T-helper 2 cell treated with Interferon-gamma antibody and Interleukin-4, amounts not matched to agents 5 μg/mL and 100 μg/mL, for 36 hours (primary cell): ENCODE data around the gene RPS19BP1.

Experiments used
- DNase-seq: peaks from one replicate; pipeline ENCODE4 v3.0.0; 2021; ENCODE audit warnings: low spot score
- H3K27ac Mint-ChIP-seq: one replicate; pipeline ENCODE4 v1.8.0; 2021; ENCODE audit warnings: mild to moderate bottlenecking, mixed read lengths
- H3K27me3 Mint-ChIP-seq: one replicate; pipeline ENCODE4 v1.8.0; 2021; ENCODE audit warnings: low read depth, mixed read lengths
- H3K36me3 Mint-ChIP-seq: one replicate; pipeline ENCODE4 v1.8.0; 2021; ENCODE audit warnings: low read depth, mixed read lengths
- H3K4me1 Mint-ChIP-seq: one replicate; pipeline ENCODE4 v1.8.0; 2021; ENCODE audit warnings: low read depth, mixed read lengths
- H3K4me3 Mint-ChIP-seq: one replicate; pipeline ENCODE4 v1.8.0; 2022; ENCODE audit warnings: mild to moderate bottlenecking, moderate library complexity, mixed read lengths
- H3K9me3 Mint-ChIP-seq: one replicate; pipeline ENCODE4 v1.8.0; 2021; ENCODE audit warnings: mixed read lengths

Gene RPS19BP1

DNA sequence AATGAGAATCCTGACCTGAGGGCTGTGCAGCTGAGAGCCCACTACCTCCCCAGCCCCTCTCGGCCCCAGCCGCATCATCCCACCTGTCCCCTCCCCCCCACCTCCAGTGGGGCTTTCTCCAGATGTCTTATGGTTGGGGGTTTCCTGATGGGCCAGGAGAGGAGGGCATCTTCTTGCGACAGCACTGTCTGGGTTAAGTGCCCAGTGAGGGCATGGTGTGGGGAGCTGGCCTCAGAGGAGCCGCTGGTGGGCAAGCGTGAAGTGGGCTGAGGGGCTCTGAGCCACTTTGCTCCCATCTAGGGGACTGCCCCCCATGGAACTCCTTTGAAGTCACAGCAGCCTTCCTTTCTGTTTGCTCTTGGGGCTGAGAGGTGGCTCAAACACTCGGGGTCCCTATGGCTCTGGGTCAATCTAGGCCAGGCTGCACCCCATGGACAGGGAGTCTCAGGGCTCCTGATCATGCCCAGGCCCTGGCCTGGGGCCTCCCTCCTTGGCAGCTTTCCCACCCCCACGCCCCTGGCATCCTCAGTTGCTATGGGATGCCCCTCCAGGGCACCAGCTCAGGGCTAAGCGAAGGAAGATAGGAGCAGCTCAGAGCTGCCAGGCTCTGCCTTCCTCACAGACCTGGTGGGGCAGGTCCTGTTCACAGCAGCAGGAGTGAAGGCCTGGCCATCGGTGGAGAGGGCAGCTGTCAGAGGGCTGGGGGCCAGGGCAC is 41.4 kb downstream of the RPS19BP1 start:
- no peak for DNase-seq
- Mint-ChIP-seq H3K27ac (no peak overlapping the region), H3K9me3 (no peaks in the 10 kb centered on the region)

DNA sequence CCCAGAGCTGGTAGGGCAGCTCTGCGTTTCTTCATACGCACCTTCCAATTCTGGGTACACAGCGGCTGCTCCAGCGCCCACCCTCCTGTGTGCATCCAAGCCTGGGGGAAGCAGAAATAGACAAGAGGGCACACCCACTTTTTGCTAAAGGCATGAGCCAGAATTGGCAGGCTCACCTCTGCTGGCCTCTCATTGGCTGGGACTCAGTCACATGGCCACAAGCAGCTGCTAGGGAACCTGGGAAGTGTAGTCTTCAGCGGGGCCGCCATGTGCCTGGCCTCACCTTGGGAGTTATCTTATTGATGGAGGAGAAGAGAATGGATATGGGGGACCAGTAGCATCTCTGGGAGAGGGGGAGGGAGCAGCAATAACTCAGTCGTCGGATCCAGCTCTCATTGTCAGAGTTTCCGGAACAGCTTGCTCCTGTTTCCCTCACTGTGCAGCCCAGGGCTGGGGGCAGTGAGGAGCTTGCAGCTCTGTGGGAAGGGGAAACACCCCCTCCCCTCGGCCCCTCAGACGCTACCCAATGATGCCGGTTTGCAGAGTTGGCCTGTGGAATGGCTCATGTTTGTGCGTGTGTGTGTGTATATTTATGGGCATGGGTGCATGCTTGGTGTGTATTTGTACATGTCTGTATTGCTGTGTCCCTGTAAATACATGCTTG is 42.3 kb downstream of the RPS19BP1 start:
- peak; percentile 74 for DNase-seq
- Mint-ChIP-seq H3K9me3 (no peaks in the 10 kb centered on the region), H3K4me1 (peaks cover 14% of the 10 kb centered on the region), H3K27me3 (no peaks in the 10 kb centered on the region), H3K27ac (no peak overlapping the region), H3K36me3 (no peaks in the 10 kb centered on the region), H3K4me3 (no peak overlapping the region)

More for the DNA sequence above, 41.4 kb downstream of the RPS19BP1 start:
- H3K4me1 Mint-ChIP-seq: peaks cover 14% of the 10 kb centered on the region
- H3K36me3 Mint-ChIP-seq: no peaks in the 10 kb centered on the region
- no peaks in the 10 kb centered on the region for H3K27me3 Mint-ChIP-seq
- no peak overlapping the region for H3K4me3 Mint-ChIP-seq

DNA sequence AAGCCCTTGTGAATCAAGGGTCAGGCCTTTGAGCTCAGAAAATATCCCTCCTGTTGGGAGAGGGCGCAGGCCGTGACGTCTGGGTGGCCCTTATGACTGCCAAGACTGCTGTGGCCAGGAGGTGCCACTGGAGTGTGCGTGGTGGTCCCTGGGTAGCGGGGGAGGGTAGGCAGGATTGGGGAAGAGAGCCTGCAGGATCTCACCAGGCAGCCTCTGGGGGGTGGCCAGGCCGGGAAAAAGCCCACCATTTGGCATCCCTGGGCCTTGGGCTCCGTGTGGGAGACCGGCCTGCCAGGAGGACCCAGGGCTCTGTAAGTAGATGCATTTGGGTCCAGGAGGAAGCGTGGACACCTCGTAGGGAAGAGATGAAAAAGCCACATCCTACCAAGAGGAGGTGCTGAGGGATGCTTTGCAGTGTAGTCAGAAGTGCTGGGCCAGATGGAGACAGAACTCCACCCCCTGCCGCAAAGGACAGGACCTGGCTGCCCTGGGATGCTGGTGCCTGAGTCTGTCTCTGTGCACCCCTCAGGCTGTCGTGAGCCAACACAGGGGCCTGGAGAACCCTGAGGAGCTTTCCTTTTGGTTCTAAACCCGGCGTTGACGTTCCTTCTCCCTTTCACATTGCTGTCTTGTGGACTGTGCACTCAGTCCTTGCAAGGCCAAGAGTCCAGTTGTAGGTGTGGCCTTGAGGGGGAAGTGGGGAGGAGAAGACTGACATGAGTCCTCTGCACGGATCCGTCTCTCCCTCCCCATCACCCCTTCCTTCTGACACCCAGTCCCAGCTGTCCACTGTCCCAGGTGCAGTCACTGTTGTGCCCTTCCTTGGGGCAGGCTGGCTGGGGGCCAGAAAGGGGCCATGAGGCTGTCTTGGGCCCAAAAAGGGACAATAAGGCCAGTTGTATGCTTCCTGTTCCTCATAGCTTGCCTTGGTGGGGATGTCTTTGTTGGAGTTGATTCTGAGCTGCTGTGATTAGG is 43.2 kb downstream of the RPS19BP1 start:
- Mint-ChIP-seq H3K9me3 (no peaks in the 10 kb centered on the region), H3K4me1 (peaks cover 10% of the 10 kb centered on the region), H3K4me3 (no peak overlapping the region), H3K27ac (no peak overlapping the region), H3K36me3 (no peaks in the 10 kb centered on the region), H3K27me3 (no peaks in the 10 kb centered on the region)
- DNase-seq: no peak

DNA sequence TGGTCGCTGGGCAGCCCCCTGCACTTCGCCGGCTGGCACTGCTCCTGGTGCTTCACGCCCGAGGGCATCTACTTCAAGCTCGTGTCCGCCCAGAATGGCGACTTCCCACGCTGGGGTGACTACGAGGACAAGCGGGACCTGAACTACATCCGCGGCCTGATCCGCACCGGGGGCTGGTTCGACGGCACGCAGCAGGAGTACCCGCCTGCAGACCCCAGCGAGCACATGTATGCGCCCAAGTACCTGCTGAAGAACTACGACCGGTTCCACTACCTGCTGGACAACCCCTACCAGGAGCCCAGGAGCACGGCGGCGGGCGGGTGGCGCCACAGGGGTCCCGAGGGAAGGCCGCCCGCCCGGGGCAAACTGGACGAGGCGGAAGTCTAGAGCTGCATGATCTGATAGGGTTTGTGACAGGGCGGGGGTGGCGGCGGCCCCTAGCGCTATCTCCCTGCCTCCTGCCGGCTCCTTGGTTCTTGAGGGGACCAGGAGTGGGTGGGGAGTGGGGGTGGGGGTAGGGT is 43.9 kb downstream of the RPS19BP1 start:
- H3K9me3 Mint-ChIP-seq: no peaks in the 10 kb centered on the region

DNA sequence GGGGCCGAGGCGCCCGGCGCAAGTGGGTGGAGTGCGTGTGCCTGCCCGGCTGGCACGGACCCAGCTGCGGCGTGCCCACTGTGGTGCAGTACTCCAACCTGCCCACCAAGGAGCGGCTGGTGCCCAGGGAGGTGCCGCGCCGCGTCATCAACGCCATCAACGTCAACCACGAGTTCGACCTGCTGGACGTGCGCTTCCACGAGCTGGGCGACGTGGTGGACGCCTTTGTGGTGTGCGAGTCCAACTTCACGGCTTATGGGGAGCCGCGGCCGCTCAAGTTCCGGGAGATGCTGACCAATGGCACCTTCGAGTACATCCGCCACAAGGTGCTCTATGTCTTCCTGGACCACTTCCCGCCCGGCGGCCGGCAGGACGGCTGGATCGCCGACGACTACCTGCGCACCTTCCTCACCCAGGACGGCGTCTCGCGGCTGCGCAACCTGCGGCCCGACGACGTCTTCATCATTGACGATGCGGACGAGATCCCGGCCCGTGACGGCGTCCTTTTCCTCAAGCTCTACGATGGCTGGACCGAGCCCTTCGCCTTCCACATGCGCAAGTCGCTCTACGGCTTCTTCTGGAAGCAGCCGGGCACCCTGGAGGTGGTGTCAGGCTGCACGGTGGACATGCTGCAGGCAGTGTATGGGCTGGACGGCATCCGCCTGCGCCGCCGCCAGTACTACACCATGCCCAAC is 44.6 kb downstream of the RPS19BP1 start:
- no peak overlapping the region for H3K27ac Mint-ChIP-seq
- H3K9me3 Mint-ChIP-seq: no peaks in the 10 kb centered on the region
- no peak overlapping the region for H3K4me3 Mint-ChIP-seq
- no peaks in the 10 kb centered on the region for H3K27me3 Mint-ChIP-seq
- no peaks in the 10 kb centered on the region for H3K36me3 Mint-ChIP-seq
- H3K4me1 Mint-ChIP-seq: peaks cover 8% of the 10 kb centered on the region
- no peak for DNase-seq

More for the DNA sequence above, 43.9 kb downstream of the RPS19BP1 start:
- DNase-seq: no peak
- H3K4me1 Mint-ChIP-seq: peaks cover 10% of the 10 kb centered on the region
- H3K27ac Mint-ChIP-seq: no peak overlapping the region
- H3K27me3 Mint-ChIP-seq: no peaks in the 10 kb centered on the region
- H3K4me3 Mint-ChIP-seq: no peak overlapping the region
- no peaks in the 10 kb centered on the region for H3K36me3 Mint-ChIP-seq

DNA sequence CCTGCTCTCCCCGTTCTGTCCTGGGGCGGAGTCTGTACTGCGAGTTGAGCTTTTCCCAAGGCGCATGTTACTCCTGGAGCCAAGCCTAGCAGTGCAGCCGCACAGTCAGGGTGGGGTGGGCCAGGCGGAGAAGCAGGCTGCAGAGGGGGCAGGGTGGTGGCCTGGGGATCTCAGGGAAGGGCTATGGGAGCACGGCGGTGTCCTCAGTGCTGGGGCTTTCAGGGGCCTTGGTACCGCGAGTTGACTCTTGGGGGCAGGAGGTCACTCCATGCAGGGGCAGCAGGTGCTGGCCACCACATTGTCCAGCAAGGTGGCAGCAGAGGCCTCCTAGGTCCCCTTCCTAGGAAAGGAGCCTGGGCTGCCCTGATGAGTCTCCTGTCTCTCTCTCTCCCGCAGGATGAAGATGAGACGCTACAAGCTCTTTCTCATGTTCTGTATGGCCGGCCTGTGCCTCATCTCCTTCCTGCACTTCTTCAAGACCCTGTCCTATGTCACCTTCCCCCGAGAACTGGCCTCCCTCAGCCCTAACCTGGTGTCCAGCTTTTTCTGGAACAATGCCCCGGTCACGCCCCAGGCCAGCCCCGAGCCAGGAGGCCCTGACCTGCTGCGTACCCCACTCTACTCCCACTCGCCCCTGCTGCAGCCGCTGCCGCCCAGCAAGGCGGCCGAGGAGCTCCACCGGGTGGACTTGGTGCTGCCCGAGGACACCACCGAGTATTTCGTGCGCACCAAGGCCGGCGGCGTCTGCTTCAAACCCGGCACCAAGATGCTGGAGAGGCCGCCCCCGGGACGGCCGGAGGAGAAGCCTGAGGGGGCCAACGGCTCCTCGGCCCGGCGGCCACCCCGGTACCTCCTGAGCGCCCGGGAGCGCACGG is 45.4 kb downstream of the RPS19BP1 start:
- Mint-ChIP-seq H3K27ac (no peak overlapping the region), H3K4me1 (peaks cover 8% of the 10 kb centered on the region), H3K4me3 (no peak overlapping the region), H3K36me3 (no peaks in the 10 kb centered on the region), H3K27me3 (no peaks in the 10 kb centered on the region), H3K9me3 (no peaks in the 10 kb centered on the region)
- no peak for DNase-seq

DNA sequence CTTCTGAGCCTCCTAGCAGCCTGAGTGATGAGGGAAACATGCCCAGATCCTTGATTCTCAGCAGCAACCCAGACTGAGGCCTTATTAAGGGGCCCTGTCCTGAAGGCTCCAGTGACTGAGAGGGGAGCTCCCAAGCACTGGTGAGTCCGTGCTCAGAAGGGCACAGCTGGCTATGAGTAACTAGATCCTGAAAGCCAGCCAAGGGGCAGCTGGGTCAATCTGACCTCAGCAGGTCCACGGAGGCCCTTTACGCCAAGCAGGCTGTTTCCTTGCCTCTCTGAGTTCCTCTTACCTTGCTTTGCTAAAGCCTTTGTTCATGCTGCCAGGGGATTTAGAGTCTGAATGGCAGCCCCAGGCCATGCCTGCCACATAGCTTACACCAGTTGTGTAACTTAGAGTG is 49.8 kb downstream of the RPS19BP1 start:
- H3K9me3 Mint-ChIP-seq: no peaks in the 10 kb centered on the region
- DNase-seq: no peak
- no peaks in the 10 kb centered on the region for H3K27me3 Mint-ChIP-seq
- no peaks in the 10 kb centered on the region for H3K4me1 Mint-ChIP-seq
- H3K27ac Mint-ChIP-seq: no peak overlapping the region
- H3K4me3 Mint-ChIP-seq: no peak overlapping the region
- no peaks in the 10 kb centered on the region for H3K36me3 Mint-ChIP-seq

DNA sequence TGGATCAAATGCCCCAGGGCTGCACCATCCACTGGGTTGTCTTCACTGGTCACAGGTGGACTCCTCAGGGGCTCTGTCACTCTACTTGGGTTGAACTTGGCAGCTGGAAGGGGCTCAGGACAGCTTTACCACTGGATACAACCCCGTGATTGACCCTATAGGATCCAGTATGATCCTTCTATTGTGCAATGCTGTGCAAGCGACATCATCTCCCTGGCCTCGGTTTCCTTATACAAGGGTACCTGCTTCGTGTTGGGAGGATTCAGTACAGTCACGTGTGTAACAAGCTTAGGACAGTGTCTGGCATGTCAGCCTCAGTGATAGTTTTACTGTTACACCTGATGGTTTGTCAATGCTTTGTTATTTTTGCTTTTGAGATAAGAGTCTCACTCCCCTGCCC is 51.0 kb downstream of the RPS19BP1 start:
- no peaks in the 10 kb centered on the region for H3K4me1 Mint-ChIP-seq
- no peaks in the 10 kb centered on the region for H3K36me3 Mint-ChIP-seq
- H3K4me3 Mint-ChIP-seq: no peak overlapping the region
- no peak for DNase-seq
- H3K9me3 Mint-ChIP-seq: no peaks in the 10 kb centered on the region
- H3K27ac Mint-ChIP-seq: no peak overlapping the region
- no peaks in the 10 kb centered on the region for H3K27me3 Mint-ChIP-seq

DNA sequence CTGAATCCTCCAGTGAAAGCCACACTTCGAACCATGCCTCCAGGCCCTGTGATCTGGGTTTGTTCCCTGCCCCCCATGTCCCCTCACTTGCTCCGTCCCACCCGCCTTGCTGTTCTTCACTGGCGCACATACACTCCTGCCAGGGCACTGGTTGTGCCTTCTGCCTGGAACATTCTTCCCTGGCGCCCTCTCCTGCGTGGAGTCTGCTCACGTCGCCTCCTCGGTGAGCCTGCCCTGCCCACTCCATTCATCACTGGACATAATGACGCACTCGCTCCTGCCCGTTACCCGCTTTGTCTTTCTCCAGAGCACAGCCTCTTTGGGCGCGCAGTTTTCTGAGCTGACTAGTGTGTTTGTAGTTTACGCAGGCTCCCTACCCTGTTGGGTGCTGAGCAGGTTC is 51.5 kb downstream of the RPS19BP1 start:
- no peak overlapping the region for H3K27ac Mint-ChIP-seq
- H3K36me3 Mint-ChIP-seq: no peaks in the 10 kb centered on the region
- no peaks in the 10 kb centered on the region for H3K27me3 Mint-ChIP-seq
- no peaks in the 10 kb centered on the region for H3K4me1 Mint-ChIP-seq
- H3K4me3 Mint-ChIP-seq: no peak overlapping the region
- H3K9me3 Mint-ChIP-seq: no peaks in the 10 kb centered on the region
- DNase-seq: no peak

GRCh38 chr22:39480557-39480956 is 52.0 kb downstream of the RPS19BP1 start:
- DNase-seq: no peak
- Mint-ChIP-seq H3K27me3 (no peaks in the 10 kb centered on the region), H3K9me3 (no peaks in the 10 kb centered on the region), H3K4me1 (no peaks in the 10 kb centered on the region), H3K36me3 (no peaks in the 10 kb centered on the region), H3K27ac (no peak overlapping the region), H3K4me3 (no peak overlapping the region)

GRCh38 chr22:39479254-39479653 is 53.3 kb downstream of the RPS19BP1 start:
- DNase-seq: no peak
- Mint-ChIP-seq H3K27me3 (no peaks in the 10 kb centered on the region), H3K4me3 (no peak overlapping the region), H3K36me3 (no peaks in the 10 kb centered on the region), H3K27ac (no peak overlapping the region), H3K4me1 (no peaks in the 10 kb centered on the region), H3K9me3 (no peaks in the 10 kb centered on the region)
